H1 (cell line): ENCODE measurements around the gene PRSS8. TPM values are rescaled to one million over a fixed set of nuclear protein-coding genes. Genes with fewer than 3 reads are reported as not detected.

ENCODE experiments used
- CTCF ChIA-PET: fragments of 300-600 bp; sonication (Branson Sonifier 250); formaldehyde crosslinking; loops from one replicate; lab custom pipeline; 2021; ENCODE audit not compliant: partially characterized antibody; lab: Charles Lee
- POLR2A ChIA-PET: fragments of 300-600 bp; sonication (Branson Sonifier 250); formaldehyde crosslinking; loops from one replicate; lab custom pipeline; 2021; ENCODE audit warnings: inconsistent platforms; ENCODE audit not compliant: partially characterized antibody; lab: Charles Lee
- DNase-seq, 2 experiments: peaks; one replicate each; pipeline versions ENCODE4 v3.0.0 to v3.0.0-alpha.2; 2010 to 2022; ENCODE audit warnings: low spot score in 2 of 2, low read depth in 1 of 2, mixed read lengths in 1 of 2
- FAIRE-seq: peaks from 2 replicates; lab custom pipeline; 2011; peaks lifted over from hg19 to GRCh38; lab: Jason Lieb, UNC
- H2AFZ ChIP-seq: 2 replicates; pipeline ENCODE4 v1.8.1; 2012; ENCODE audit warnings: low read length, inconsistent platforms
- H2AK5ac ChIP-seq: 2 replicates; pipeline ENCODE4 v1.6.1; 2013; ENCODE audit warnings: low read depth, low read length
- H2BK120ac ChIP-seq: replicated peaks from 2 replicates; pipeline ENCODE3; 2013; ENCODE audit warnings: low read depth, low read length, inconsistent platforms
- H2BK12ac ChIP-seq: 2 replicates; pipeline ENCODE4 v1.6.1; 2013; ENCODE audit warnings: low read depth, low read length
- H2BK15ac ChIP-seq: 2 replicates; pipeline ENCODE4 v1.6.1; 2013; ENCODE audit warnings: low read length
- H2BK20ac ChIP-seq: 2 replicates; pipeline ENCODE4 v1.6.1; 2013; ENCODE audit warnings: low read length
- H2BK5ac ChIP-seq: 2 replicates; pipeline ENCODE4 v1.6.1; 2013; ENCODE audit warnings: low read depth, low read length
- H3K14ac ChIP-seq: 2 replicates; pipeline ENCODE4 v1.6.1; 2013; ENCODE audit warnings: inconsistent platforms; ENCODE audit not compliant: insufficient read length
- H3K18ac ChIP-seq: 2 replicates; pipeline ENCODE4 v1.6.1; 2013; ENCODE audit warnings: low read length; ENCODE audit errors: extremely low read depth
- H3K23ac ChIP-seq: 2 replicates; pipeline ENCODE4 v1.6.1; 2013; ENCODE audit warnings: inconsistent platforms; ENCODE audit not compliant: insufficient read length
- H3K23me2 ChIP-seq: 2 replicates; pipeline ENCODE4 v1.6.1; 2013; ENCODE audit warnings: low read depth, low read length
- H3K27ac ChIP-seq: 2 replicates; pipeline ENCODE4 v1.6.1; 2011; ENCODE audit warnings: low read depth, low read length, inconsistent platforms
- H3K27me3 ChIP-seq, 4 experiments: replicated peaks in 1 of 4; 1 replicate in 1 of 4; 2 replicates in 3 of 4; pipeline versions ENCODE4 v1.6.1 to v1.8.1; 2011 to 2013; ENCODE audit warnings: low read length in 3 of 4, mild to moderate bottlenecking in 3 of 4, inconsistent platforms in 2 of 4, mixed read lengths in 2 of 4, moderate library complexity in 1 of 4; ENCODE audit not compliant: control insufficient read depth in 3 of 4, insufficient read depth in 3 of 4; ENCODE audit errors: extremely low read depth in 1 of 4
- H3K36me3 ChIP-seq, 4 experiments: 2 replicates each; pipeline versions ENCODE4 v1.6.1 to v1.8.1; 2011 to 2013; ENCODE audit warnings: mild to moderate bottlenecking in 4 of 4, low read length in 3 of 4, moderate library complexity in 2 of 4, control low read depth in 1 of 4, inconsistent platforms in 1 of 4; ENCODE audit not compliant: insufficient read depth in 4 of 4, control insufficient read depth in 2 of 4
- H3K4ac ChIP-seq: replicated peaks from 2 replicates; pipeline ENCODE3; 2013; ENCODE audit warnings: low read length, low read depth, mixed read lengths, inconsistent platforms; ENCODE audit not compliant: insufficient read length
- H3K4me1 ChIP-seq, 4 experiments: replicated peaks in 1 of 4; 1 replicate in 1 of 4; 2 replicates in 3 of 4; pipeline versions ENCODE4 v1.6.1 to v1.8.1; 2011 to 2013; ENCODE audit warnings: low read length in 3 of 4, inconsistent platforms in 2 of 4, mixed read lengths in 1 of 4; ENCODE audit not compliant: insufficient read depth in 4 of 4, control insufficient read depth in 3 of 4
- H3K4me2 ChIP-seq, 2 experiments: 2 replicates each; pipeline versions ENCODE4 v1.6.1 to v1.8.1; 2011 to 2013; ENCODE audit warnings: low read depth in 2 of 2, low read length in 2 of 2, control low read depth in 1 of 2, inconsistent platforms in 1 of 2, mild to moderate bottlenecking in 1 of 2; ENCODE audit not compliant: insufficient read depth in 1 of 2
- H3K4me3 ChIP-seq, 4 experiments: fragments of 200-600, 300-600 bp in 1 of 4; sonication (generic), shearing (Covaris generic), sonication (Bioruptor Twin) in 1 of 4; 2 replicates each; pipeline versions ENCODE4 v1.5.1 to v1.8.1; 2011 to 2016; ENCODE audit warnings: low read length in 4 of 4, low read depth in 3 of 4, control low read depth in 2 of 4, inconsistent platforms in 2 of 4, mild to moderate bottlenecking in 2 of 4, mixed read lengths in 1 of 4, moderate library complexity in 1 of 4; ENCODE audit not compliant: insufficient read depth in 2 of 4; ENCODE audit errors: extremely low read depth in 1 of 4
- H3K56ac ChIP-seq: replicated peaks from 2 replicates; pipeline ENCODE3; 2013; ENCODE audit warnings: low read depth, mild to moderate bottlenecking, mixed read lengths, low read length, inconsistent platforms; ENCODE audit not compliant: insufficient read length
- H3K79me1 ChIP-seq: 2 replicates; pipeline ENCODE4 v1.6.1; 2013; ENCODE audit warnings: low read depth, low read length, control low read depth
- H3K79me2 ChIP-seq, 2 experiments: 2 replicates each; pipeline versions ENCODE4 v1.6.1 to v1.8.1; 2012 to 2013; ENCODE audit warnings: low read length in 2 of 2, mild to moderate bottlenecking in 2 of 2, inconsistent platforms in 1 of 2; ENCODE audit not compliant: insufficient read depth in 2 of 2, control insufficient read depth in 1 of 2
- H3K9ac ChIP-seq, 4 experiments: replicated peaks in 1 of 4; 1 replicate in 1 of 4; 2 replicates in 3 of 4; pipeline versions ENCODE4 v1.6.1 to v1.8.1; 2011 to 2013; ENCODE audit warnings: low read depth in 3 of 4, low read length in 3 of 4, control low read depth in 2 of 4, mild to moderate bottlenecking in 2 of 4, moderate library complexity in 2 of 4, inconsistent platforms in 1 of 4; ENCODE audit errors: extremely low read depth in 1 of 4
- H3K9me3 ChIP-seq, 2 experiments: 2 replicates each; pipeline versions ENCODE4 v1.6.1 to v1.8.1; 2012 to 2013; ENCODE audit warnings: mild to moderate bottlenecking in 2 of 2, moderate library complexity in 2 of 2, control low read depth in 1 of 2, inconsistent platforms in 1 of 2, low read depth in 1 of 2, low read length in 1 of 2, mixed read lengths in 1 of 2; ENCODE audit not compliant: insufficient read depth in 2 of 2
- H4K20me1 ChIP-seq, 2 experiments: replicated peaks in 1 of 2; 2 replicates each; pipeline versions ENCODE3 to v1.8.1; 2011 to 2013; ENCODE audit warnings: inconsistent platforms in 2 of 2, low read length in 2 of 2, mild to moderate bottlenecking in 1 of 2; ENCODE audit not compliant: insufficient read depth in 2 of 2, control insufficient read depth in 1 of 2
- H4K5ac ChIP-seq: 2 replicates; pipeline ENCODE4 v1.6.1; 2013; ENCODE audit warnings: low read length, low read depth, mixed read lengths, inconsistent platforms; ENCODE audit not compliant: insufficient read length
- H4K8ac ChIP-seq: 2 replicates; pipeline ENCODE4 v1.8.0; 2013; ENCODE audit warnings: mild to moderate bottlenecking, moderate library complexity, low read length, inconsistent platforms; ENCODE audit not compliant: insufficient read depth; ENCODE audit errors: extremely low read depth
- H4K91ac ChIP-seq: replicated peaks from 2 replicates; pipeline ENCODE3; 2013; ENCODE audit warnings: low read length, mixed read lengths, inconsistent platforms; ENCODE audit not compliant: insufficient read length
- ATF2 ChIP-seq: IDR thresholded peaks from 2 replicates; pipeline ENCODE4 v1.6.1; 2012; ENCODE audit warnings: low read length, inconsistent platforms
- CTBP2 ChIP-seq: IDR thresholded peaks from 2 replicates; pipeline ENCODE4 v1.7.0; 2011; ENCODE audit warnings: borderline replicate concordance, mild to moderate bottlenecking, moderate library complexity, mixed read lengths, low read length; ENCODE audit not compliant: insufficient read depth, insufficient read length
- EP300 ChIP-seq, 2 experiments: IDR thresholded peaks; 1 replicate in 1 of 2; 2 replicates in 1 of 2; pipeline ENCODE4 v1.6.1; 2011 to 2012; ENCODE audit warnings: low read depth in 2 of 2, low read length in 2 of 2, mild to moderate bottlenecking in 2 of 2, borderline replicate concordance in 1 of 2, inconsistent platforms in 1 of 2, moderate library complexity in 1 of 2
- FOSL1 ChIP-seq: IDR thresholded peaks from 2 replicates; pipeline ENCODE4 v1.6.1; 2011; ENCODE audit warnings: mild to moderate bottlenecking, low read depth, low read length, moderate library complexity; ENCODE audit not compliant: insufficient read depth
- HDAC2 ChIP-seq, 2 experiments: fragments of 300-600 bp in 1 of 2; sonication (generic) in 1 of 2; IDR thresholded peaks; 2 replicates each; pipeline ENCODE4 v1.6.1; 2011 to 2012; ENCODE audit warnings: low read depth in 2 of 2, low read length in 2 of 2, mild to moderate bottlenecking in 2 of 2, moderate library complexity in 2 of 2, borderline replicate concordance in 1 of 2, inconsistent platforms in 1 of 2
- RBBP5 ChIP-seq: IDR thresholded peaks from 2 replicates; pipeline ENCODE4 v1.7.1; 2012; ENCODE audit warnings: low read depth, mild to moderate bottlenecking, inconsistent platforms, low read length, moderate library complexity, borderline replicate concordance
- SIRT6 ChIP-seq: IDR thresholded peaks from one replicate; pipeline ENCODE4 v1.7.1; 2012; ENCODE audit warnings: low read length, inconsistent platforms
- SP2 ChIP-seq: IDR thresholded peaks from 2 replicates; pipeline ENCODE4 v1.6.1; 2012; ENCODE audit warnings: mild to moderate bottlenecking, low read length, inconsistent platforms
- YY1 ChIP-seq: IDR thresholded peaks from 2 replicates; pipeline ENCODE4 v1.6.1; 2011; ENCODE audit warnings: low read depth, mild to moderate bottlenecking, low read length
- WGBS, 2 experiments: shearing (Covaris generic) in 1 of 2; methylation state at CpG; one replicate each; pipeline versions ENCODE4 v1.1.6 to v1.1.7; 2013 to 2015; ENCODE audit warnings: low lambda C conversion rate in 2 of 2, mixed read lengths in 2 of 2, inconsistent platforms in 1 of 2, low coverage in 1 of 2, missing lambda C conversion rate in 1 of 2; ENCODE audit not compliant: insufficient replicate concordance in 2 of 2, insufficient coverage in 1 of 2, insufficient read length in 1 of 2; ENCODE audit errors: extremely low coverage in 1 of 2, missing lambda C conversion rate in 1 of 2; 5-methylcytosine and 5-hydroxymethylcytosine counted together
- polyA plus RNA-seq, 7 experiments: library from polyadenylated mRNA; depleted of rRNA in 3 of 7; stranded (reverse) in 5 of 7; unstranded in 2 of 7; fragments of >200 nt in 5 of 7; fragments of 200-250 nt in 2 of 7; gene quantifications; 1 replicate in 5 of 7; 2 replicates in 1 of 7; 4 replicates in 1 of 7; pipeline versions ENCODE4 v1.2.1 to v1.2.3, GENCODE V29; 2011 to 2013; ENCODE audit warnings: missing spikeins in 2 of 7, mixed read lengths in 2 of 7
- total RNA-seq: library from RNA; stranded (reverse); fragmentation: NEBNext Ultra II Directional; extraction: Animal tissue kit (Norgen Biotek cat#: 25700); gene quantifications from 2 replicates; pipeline ENCODE4 v1.2.1, GENCODE V29; 2021

Gene PRSS8
- total and polyA plus RNA-seq, 2 of the 8 experiments (the other 6 are each of a cell fraction or from before 2014, with no cell fraction given), result 87.7 to 273 TPM

GRCh38 chr16:31129568-31130335, 5.8 kb downstream of the PRSS8 start:
- Histone ChIP-seq H3K27me3 (no peaks in the 10 kb centered on the region), H2BK5ac (peak overlapping the region; percentile 66; the same call in 1 of the 2 replicates), H3K4me2 (no peak overlapping the region), H3K4me3 (no peak overlapping the region), H4K5ac (no peak overlapping the region), H3K9me3 (no peaks in the 10 kb centered on the region), H3K14ac (no peak overlapping the region), H2BK15ac (peak overlapping the region; percentile 34; the same call in 1 of the 2 replicates), H3K4me1 (peaks cover 0 to 33% (median 27%) of the 10 kb centered on the region in 4 experiments; a peak in 6 of 7 replicates), H2AK5ac (no peak overlapping the region), H3K23me2 (peaks cover 6% of the 10 kb centered on the region), H4K20me1 (peaks cover 4 to 6% of the 10 kb centered on the region in 2 experiments), H3K9ac (no peak overlapping the region), H3K23ac (no peak overlapping the region), H3K4ac (no peak overlapping the region), H4K91ac (no peak overlapping the region), H3K56ac (no peak overlapping the region), H3K36me3 (peaks cover 14 to 27% (median 19%) of the 10 kb centered on the region in 4 experiments), H2BK20ac (no peak overlapping the region), H3K79me1 (peaks cover 4% of the 10 kb centered on the region), H3K79me2 (peaks cover 0 to 19% of the 10 kb centered on the region in 2 experiments; a peak in 2 of 4 replicates), H4K8ac (no peak overlapping the region; the same call in 1 of the 2 replicates), H2AFZ (no peak overlapping the region), H2BK12ac (no peak overlapping the region), H3K27ac (peak overlapping the region; percentile 70; the same call in 1 of the 2 replicates), H3K18ac (no peak overlapping the region), H2BK120ac (no peak overlapping the region)
- 88% methylated on average over 26 of the region's 29 CpGs; no CpG with 5 or more reads in 1 of the 2 experiments for WGBS, 2 experiments
- ChIA-PET CTCF (interaction anchor here (1.7 kb wide), 1 partner anchor 13 kb away, joined by 6 read pairs; no protein-coding TSS in a partner anchor), POLR2A (interaction anchor here (0.6 to 34.9 kb wide), 8 partner anchors 7 to 58 kb away, joined by 3 to 713 read pairs (median 6); partner anchors contain the start of genes BCKDK, FUS, KAT8 and PRSS36)
- FAIRE-seq (no peak), DNase-seq (no peak)
- no peak for TF ChIP-seq ATF2
- TF ChIP-seq EP300 (IDR thresholded peaks at IDR 0.05; ENCODE audit: borderline replicate concordance in 1 of 2, low read depth in 2 of 2, low read length in 2 of 2), result no peak
- no peak for TF ChIP-seq YY1
- TF ChIP-seq HDAC2 (IDR thresholded peaks at IDR 0.05; ENCODE audit: borderline replicate concordance in 1 of 2, low read depth in 2 of 2, low read length in 2 of 2), result no peak
- no peak for TF ChIP-seq SP2
- no peak for TF ChIP-seq CTBP2
- no peak for TF ChIP-seq FOSL1
- TF ChIP-seq SIRT6, result no peak
- no peak for TF ChIP-seq RBBP5
